ENCODE data around the gene SPATA24. TPM values are rescaled to one million over a fixed set of nuclear protein-coding genes. Genes with fewer than 3 reads are reported as not detected.

The SPATA24 gene
- total RNA-seq, 1 experiment from 2014 or later: 3.1 TPM

DNA sequence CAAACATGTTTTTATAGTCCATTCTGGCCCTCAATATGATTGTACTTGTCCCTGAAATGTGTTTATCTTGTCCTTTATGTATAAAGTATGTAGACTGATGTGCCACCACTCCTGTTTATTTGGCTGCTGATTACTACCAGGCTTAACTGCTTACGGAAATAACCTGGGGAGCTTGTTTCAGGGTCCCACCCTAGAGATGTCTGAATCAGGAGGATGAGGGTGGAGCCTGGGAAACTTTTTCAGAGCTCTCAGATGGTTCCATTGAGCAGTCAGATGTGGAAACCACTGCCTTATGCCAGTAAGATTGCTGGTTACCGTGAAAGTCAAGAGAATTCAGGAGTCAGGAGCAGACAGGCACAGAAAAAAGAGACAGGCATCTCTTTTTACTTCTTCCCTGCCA, 40.0 kb downstream of the SPATA24 start:
- Histone ChIP-seq H3K4me1 (ENCODE audit: control insufficient read depth in 1 of 2, insufficient read depth in 2 of 2, low read length in 2 of 2) (no peaks in the 10 kb centered on the region), H3K9me2 (ENCODE audit: insufficient read depth) (no peaks in the 10 kb centered on the region), H3K4me3 (replicated peaks in 1 of 2; ENCODE audit: low read depth in 1 of 2, low read length in 2 of 2) (no peak overlapping the region), H3K9me3 (ENCODE audit: control insufficient read depth in 1 of 2, insufficient read depth in 1 of 2, low read depth in 1 of 2, low read length in 2 of 2) (no peaks in the 10 kb centered on the region), H4K20me1 (ENCODE audit: insufficient read depth) (no peaks in the 10 kb centered on the region), H3K27ac (ENCODE audit: low read depth, low read length) (no peak overlapping the region), H3K9ac (ENCODE audit: low read length) (no peak overlapping the region), H3K27me3 (ENCODE audit: insufficient read depth, low read length) (no peaks in the 10 kb centered on the region), H3K36me3 (ENCODE audit: control insufficient read depth in 1 of 2, insufficient read depth in 2 of 2, low read length in 2 of 2) (peaks cover 17% of the 10 kb centered on the region in 2 experiments; a peak in 3 of 4 replicates), H3K79me2 (ENCODE audit: insufficient read depth, low read length) (peaks cover 49% of the 10 kb centered on the region), H3K4me2 (ENCODE audit: low read length) (no peak overlapping the region), H2AFZ (ENCODE audit: low read depth, low read length, poor library complexity, severe bottlenecking) (no peak overlapping the region)
- DNase-seq (ENCODE audit: low read depth, low spot score): no peak
- TF ChIP-seq, protein P1, sequence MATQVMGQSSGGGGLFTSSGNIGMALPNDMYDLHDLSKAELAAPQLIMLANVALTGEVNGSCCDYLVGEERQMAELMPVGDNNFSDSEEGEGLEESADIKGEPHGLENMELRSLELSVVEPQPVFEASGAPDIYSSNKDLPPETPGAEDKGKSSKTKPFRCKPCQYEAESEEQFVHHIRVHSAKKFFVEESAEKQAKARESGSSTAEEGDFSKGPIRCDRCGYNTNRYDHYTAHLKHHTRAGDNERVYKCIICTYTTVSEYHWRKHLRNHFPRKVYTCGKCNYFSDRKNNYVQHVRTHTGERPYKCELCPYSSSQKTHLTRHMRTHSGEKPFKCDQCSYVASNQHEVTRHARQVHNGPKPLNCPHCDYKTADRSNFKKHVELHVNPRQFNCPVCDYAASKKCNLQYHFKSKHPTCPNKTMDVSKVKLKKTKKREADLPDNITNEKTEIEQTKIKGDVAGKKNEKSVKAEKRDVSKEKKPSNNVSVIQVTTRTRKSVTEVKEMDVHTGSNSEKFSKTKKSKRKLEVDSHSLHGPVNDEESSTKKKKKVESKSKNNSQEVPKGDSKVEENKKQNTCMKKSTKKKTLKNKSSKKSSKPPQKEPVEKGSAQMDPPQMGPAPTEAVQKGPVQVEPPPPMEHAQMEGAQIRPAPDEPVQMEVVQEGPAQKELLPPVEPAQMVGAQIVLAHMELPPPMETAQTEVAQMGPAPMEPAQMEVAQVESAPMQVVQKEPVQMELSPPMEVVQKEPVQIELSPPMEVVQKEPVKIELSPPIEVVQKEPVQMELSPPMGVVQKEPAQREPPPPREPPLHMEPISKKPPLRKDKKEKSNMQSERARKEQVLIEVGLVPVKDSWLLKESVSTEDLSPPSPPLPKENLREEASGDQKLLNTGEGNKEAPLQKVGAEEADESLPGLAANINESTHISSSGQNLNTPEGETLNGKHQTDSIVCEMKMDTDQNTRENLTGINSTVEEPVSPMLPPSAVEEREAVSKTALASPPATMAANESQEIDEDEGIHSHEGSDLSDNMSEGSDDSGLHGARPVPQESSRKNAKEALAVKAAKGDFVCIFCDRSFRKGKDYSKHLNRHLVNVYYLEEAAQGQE (IDR thresholded peaks at IDR 0.05; ENCODE audit: low read depth): no peak
- TF ChIP-seq TCF7L2 (IDR thresholded peaks at IDR 0.05; ENCODE audit: borderline replicate concordance, extremely low read depth, insufficient read depth, insufficient read length): no peak
- TF ChIP-seq, protein P2, sequence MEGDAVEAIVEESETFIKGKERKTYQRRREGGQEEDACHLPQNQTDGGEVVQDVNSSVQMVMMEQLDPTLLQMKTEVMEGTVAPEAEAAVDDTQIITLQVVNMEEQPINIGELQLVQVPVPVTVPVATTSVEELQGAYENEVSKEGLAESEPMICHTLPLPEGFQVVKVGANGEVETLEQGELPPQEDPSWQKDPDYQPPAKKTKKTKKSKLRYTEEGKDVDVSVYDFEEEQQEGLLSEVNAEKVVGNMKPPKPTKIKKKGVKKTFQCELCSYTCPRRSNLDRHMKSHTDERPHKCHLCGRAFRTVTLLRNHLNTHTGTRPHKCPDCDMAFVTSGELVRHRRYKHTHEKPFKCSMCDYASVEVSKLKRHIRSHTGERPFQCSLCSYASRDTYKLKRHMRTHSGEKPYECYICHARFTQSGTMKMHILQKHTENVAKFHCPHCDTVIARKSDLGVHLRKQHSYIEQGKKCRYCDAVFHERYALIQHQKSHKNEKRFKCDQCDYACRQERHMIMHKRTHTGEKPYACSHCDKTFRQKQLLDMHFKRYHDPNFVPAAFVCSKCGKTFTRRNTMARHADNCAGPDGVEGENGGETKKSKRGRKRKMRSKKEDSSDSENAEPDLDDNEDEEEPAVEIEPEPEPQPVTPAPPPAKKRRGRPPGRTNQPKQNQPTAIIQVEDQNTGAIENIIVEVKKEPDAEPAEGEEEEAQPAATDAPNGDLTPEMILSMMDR (IDR thresholded peaks at IDR 0.05 in 2 of 3, conservative IDR thresholded peaks at IDR 0.05 in 1 of 3; ENCODE audit: borderline replicate concordance in 1 of 3, insufficient read depth in 1 of 3, low read depth in 2 of 3, low read length in 2 of 3): no peak
- TF ChIP-seq YY1 (IDR thresholded peaks at IDR 0.05; ENCODE audit: extremely low read depth, insufficient replicate concordance, low read depth, low read length): no peak
- no peak for TF ChIP-seq CBX3 (IDR thresholded peaks at IDR 0.05; ENCODE audit: low read depth)
- TF ChIP-seq, protein P3, sequence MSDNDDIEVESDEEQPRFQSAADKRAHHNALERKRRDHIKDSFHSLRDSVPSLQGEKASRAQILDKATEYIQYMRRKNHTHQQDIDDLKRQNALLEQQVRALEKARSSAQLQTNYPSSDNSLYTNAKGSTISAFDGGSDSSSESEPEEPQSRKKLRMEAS (IDR thresholded peaks at IDR 0.05): no peak
- TF ChIP-seq SIN3A (IDR thresholded peaks at IDR 0.05; ENCODE audit: low read depth): no peak
- no peak for TF ChIP-seq JUND (IDR thresholded peaks at IDR 0.05)
- no peak for TF ChIP-seq POLR2A (IDR thresholded peaks at IDR 0.05; ENCODE audit: borderline replicate concordance, extremely low read depth, insufficient read depth, insufficient read length)
- no peak for TF ChIP-seq RAD21 (IDR thresholded peaks at IDR 0.05; ENCODE audit: low read depth)
- TF ChIP-seq ZFX (IDR thresholded peaks at IDR 0.05): no peak
- POLR2A ChIA-PET: no interaction called here
- ATAC-seq: no peak
- CTCF ChIA-PET: no interaction called here
- no TSS peak for BruUV-seq (replicated peaks)
- intact Hi-C loops (cut with micrococcal nuclease): no loop called here
- RAD21 ChIA-PET (ENCODE audit: low non-redundant PET in 1 of 2, low total read pairs in 2 of 2, uncharacterized antibody in 2 of 2, unreplicated experiment in 2 of 2): no interaction called here
